A673 (cell line): Measurements from ENCODE around the gene ARHGAP15. TPM values are rescaled to one million over a fixed set of nuclear protein-coding genes. Genes with fewer than 3 reads are reported as not detected.

Source experiments
- BruUV-seq: library from RNA; stranded (reverse); fragments of 400-500 nt; replicated peaks from 2 replicates; lab custom pipeline; 2021; lab: Mats Ljungman, UMichigan
- CTCF ChIA-PET: fragments of 300-600 bp; sonication (Branson Sonifier 250); formaldehyde crosslinking; loops from one replicate; lab custom pipeline; 2022; ENCODE audit warnings: antibody characterized with exemption; lab: Charles Lee
- POLR2A ChIA-PET: fragments of 300-600 bp; sonication (Branson Sonifier 250); formaldehyde crosslinking; loops from one replicate; lab custom pipeline; 2022; ENCODE audit warnings: antibody characterized with exemption; ENCODE audit not compliant: low non-redundant PET; lab: Charles Lee
- DNase-seq: peaks from one replicate; pipeline ENCODE4 v3.0.0-alpha.2; 2015; ENCODE audit warnings: low spot score
- H3K27ac ChIP-seq: fragments of 200-600 bp; sonication (generic); 2 replicates; pipeline ENCODE4 v1.5.1; 2016; ENCODE audit warnings: mixed run types, low read depth, mild to moderate bottlenecking, mixed read lengths, antibody characterized with exemption, low read length; ENCODE audit not compliant: poor library complexity, severe bottlenecking
- H3K27me3 ChIP-seq: fragments of 200-600 bp; sonication (generic); replicated peaks from 2 replicates; pipeline ENCODE4 v1.6.1; 2017; ENCODE audit warnings: mixed run types, low read depth, mild to moderate bottlenecking, mixed read lengths, antibody characterized with exemption, low read length; ENCODE audit not compliant: insufficient read depth, poor library complexity
- H3K36me3 ChIP-seq: fragments of 200-600 bp; sonication (generic); 2 replicates; pipeline ENCODE4 v1.6.1; 2016; ENCODE audit warnings: mixed run types, mild to moderate bottlenecking, mixed read lengths, antibody characterized with exemption, low read length; ENCODE audit not compliant: insufficient read depth, poor library complexity, severe bottlenecking
- H3K4me1 ChIP-seq: fragments of 200-600 bp; sonication (generic); 2 replicates; pipeline ENCODE4 v1.6.1; 2017; ENCODE audit warnings: mixed run types, mild to moderate bottlenecking, mixed read lengths, antibody characterized with exemption, low read length; ENCODE audit not compliant: insufficient read depth, poor library complexity, severe bottlenecking
- H3K4me3 ChIP-seq: fragments of 200-600 bp; sonication (generic); 2 replicates; pipeline ENCODE4 v1.5.1; 2016; ENCODE audit warnings: low read depth, mixed run types, mild to moderate bottlenecking, mixed read lengths, low read length; ENCODE audit not compliant: poor library complexity, severe bottlenecking
- H3K9me3 ChIP-seq: fragments of 200-600 bp; sonication (generic); 2 replicates; pipeline ENCODE4 v1.6.1; 2016; ENCODE audit warnings: mixed run types, low read depth, mild to moderate bottlenecking, mixed read lengths, antibody characterized with exemption, low read length; ENCODE audit not compliant: poor library complexity, severe bottlenecking
- EZH2 ChIP-seq: fragments of 200-600 bp; sonication (generic); IDR thresholded peaks from 2 replicates; pipeline ENCODE4 v1.6.1; 2017; ENCODE audit warnings: borderline replicate concordance, low read depth, mild to moderate bottlenecking, mixed read lengths, antibody characterized with exemption, low read length; ENCODE audit not compliant: poor library complexity, severe bottlenecking
- intact Hi-C: fragments of 100-400 bp; cut with micrococcal nuclease; formaldehyde crosslinking; loops from one replicate; pipeline ENCODE4 v1.10.0; 2022; ENCODE audit not compliant: unreplicated experiment
- total RNA-seq: library from RNA; stranded (reverse); gene quantifications from 2 replicates; pipeline ENCODE4 v1.2.3, GENCODE V29; 2021
- TF ChIP-seq, protein P1 (sequence below): fragments of 300-800, 200-600 bp; sonication (generic); conservative IDR thresholded peaks from 2 replicates; pipeline ENCODE4 v1.5.1; 2017; ENCODE audit warnings: low read depth, mild to moderate bottlenecking, antibody characterized with exemption, low read length, moderate library complexity, mixed read lengths

The ARHGAP15 gene
- total RNA-seq, 1 experiment from 2014 or later: not detected

DNA sequence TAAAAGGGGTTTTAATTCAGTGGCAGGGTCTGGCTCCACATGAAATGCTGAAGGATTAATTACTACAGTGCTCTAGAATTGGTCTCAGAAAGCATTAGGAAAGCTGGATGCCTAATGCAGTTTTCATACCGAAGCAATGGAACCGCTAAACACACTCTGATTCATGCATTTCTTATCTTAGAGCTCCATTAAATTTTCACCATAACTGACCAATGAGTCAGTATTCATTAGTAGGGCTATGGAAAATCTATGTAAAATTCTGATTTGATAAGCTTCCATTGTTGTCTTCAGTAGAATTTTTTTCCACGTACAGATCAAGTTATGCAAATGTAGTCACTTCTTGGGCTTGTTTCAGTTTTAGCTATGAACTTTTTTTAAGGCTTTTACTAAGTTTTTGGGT is 359.9 kb downstream of the ARHGAP15 start:
- peaks cover 4% of the 10 kb centered on the region for H3K4me1 ChIP-seq
- H3K36me3 ChIP-seq: no peaks in the 10 kb centered on the region
- DNase-seq: no peak
- BruUV-seq: no TSS peak
- H3K27ac ChIP-seq: no peak overlapping the region
- TF ChIP-seq EZH2: no peak
- TF ChIP-seq, protein P1, sequence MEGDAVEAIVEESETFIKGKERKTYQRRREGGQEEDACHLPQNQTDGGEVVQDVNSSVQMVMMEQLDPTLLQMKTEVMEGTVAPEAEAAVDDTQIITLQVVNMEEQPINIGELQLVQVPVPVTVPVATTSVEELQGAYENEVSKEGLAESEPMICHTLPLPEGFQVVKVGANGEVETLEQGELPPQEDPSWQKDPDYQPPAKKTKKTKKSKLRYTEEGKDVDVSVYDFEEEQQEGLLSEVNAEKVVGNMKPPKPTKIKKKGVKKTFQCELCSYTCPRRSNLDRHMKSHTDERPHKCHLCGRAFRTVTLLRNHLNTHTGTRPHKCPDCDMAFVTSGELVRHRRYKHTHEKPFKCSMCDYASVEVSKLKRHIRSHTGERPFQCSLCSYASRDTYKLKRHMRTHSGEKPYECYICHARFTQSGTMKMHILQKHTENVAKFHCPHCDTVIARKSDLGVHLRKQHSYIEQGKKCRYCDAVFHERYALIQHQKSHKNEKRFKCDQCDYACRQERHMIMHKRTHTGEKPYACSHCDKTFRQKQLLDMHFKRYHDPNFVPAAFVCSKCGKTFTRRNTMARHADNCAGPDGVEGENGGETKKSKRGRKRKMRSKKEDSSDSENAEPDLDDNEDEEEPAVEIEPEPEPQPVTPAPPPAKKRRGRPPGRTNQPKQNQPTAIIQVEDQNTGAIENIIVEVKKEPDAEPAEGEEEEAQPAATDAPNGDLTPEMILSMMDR: no peak
- peaks cover 3% of the 10 kb centered on the region for H3K9me3 ChIP-seq
- H3K27me3 ChIP-seq: no peaks in the 10 kb centered on the region
- POLR2A ChIA-PET: no interaction called here
- CTCF ChIA-PET: interaction anchor here (0.6 kb wide), 1 partner anchor 40 kb away, joined by 3 read pairs; no protein-coding TSS in a partner anchor
- no peak overlapping the region for H3K4me3 ChIP-seq
- intact Hi-C loops: no loop called here

GRCh38 chr2:143491131-143491530 is 361.9 kb downstream of the ARHGAP15 start:
- Histone ChIP-seq H3K9me3 (peaks cover 12% of the 10 kb centered on the region), H3K36me3 (no peaks in the 10 kb centered on the region), H3K4me3 (no peak overlapping the region), H3K4me1 (peaks cover 4% of the 10 kb centered on the region), H3K27ac (no peak overlapping the region), H3K27me3 (no peaks in the 10 kb centered on the region)
- ChIA-PET POLR2A (interaction anchor here (0.6 kb wide), 1 partner anchor 38 kb away, joined by 3 read pairs; no protein-coding TSS in a partner anchor), CTCF (no interaction called here)
- intact Hi-C loops: no loop called here
- DNase-seq: no peak
- no TSS peak for BruUV-seq
- TF ChIP-seq EZH2: no peak
- TF ChIP-seq, protein P1: no peak

GRCh38 chr2:143493339-143493738 is 364.1 kb downstream of the ARHGAP15 start:
- Histone ChIP-seq H3K4me3 (no peak overlapping the region), H3K9me3 (peaks cover 12% of the 10 kb centered on the region), H3K36me3 (no peaks in the 10 kb centered on the region), H3K27me3 (no peaks in the 10 kb centered on the region), H3K4me1 (no peaks in the 10 kb centered on the region), H3K27ac (no peak overlapping the region)
- no TSS peak for BruUV-seq
- DNase-seq: no peak
- ChIA-PET POLR2A (no interaction called here), CTCF (no interaction called here)
- intact Hi-C loops: no loop called here
- no peak for TF ChIP-seq EZH2
- TF ChIP-seq, protein P1: no peak
